CD14-positive monocyte (primary cell): ENCODE measurements around the gene ATOSA. TPM values are rescaled to one million over a fixed set of nuclear protein-coding genes. Genes with fewer than 3 reads are reported as not detected.
A peak's percentile ranks its signal among the peaks of the same experiment; 100 is the strongest.

Experiments
- DNase-seq, 3 donors: peaks; one replicate each; pipeline ENCODE4 v3.0.0-alpha.2; 2011 to 2022
- H2AFZ ChIP-seq: 2 replicates; pipeline ENCODE4 v1.6.0; 2012; ENCODE audit warnings: mild to moderate bottlenecking, low read depth, low read length, inconsistent platforms; ENCODE audit not compliant: insufficient read depth, poor library complexity, severe bottlenecking
- H3K27ac ChIP-seq, 2 donors: 1 replicate in 1 of 2; 2 replicates in 1 of 2; pipeline ENCODE4 v1.5.1; 2012 to 2013; ENCODE audit warnings: low read length in 2 of 2, control low read depth in 1 of 2, inconsistent platforms in 1 of 2, low read depth in 1 of 2, mild to moderate bottlenecking in 1 of 2
- H3K27me3 ChIP-seq, 2 donors: one replicate each; pipeline versions ENCODE4 v1.6.0 to v1.6.1; 2011 to 2013; ENCODE audit warnings: low read length in 2 of 2; ENCODE audit not compliant: control insufficient read depth in 2 of 2, insufficient read depth in 2 of 2
- H3K36me3 ChIP-seq, 2 donors: replicated peaks in 1 of 2; 1 replicate in 1 of 2; 2 replicates in 1 of 2; pipeline versions ENCODE4 v1.5.1 to v1.6.1; 2012 to 2013; ENCODE audit warnings: low read length in 2 of 2, control low read depth in 1 of 2, inconsistent platforms in 1 of 2, mild to moderate bottlenecking in 1 of 2; ENCODE audit not compliant: insufficient read depth in 2 of 2, control insufficient read depth in 1 of 2
- H3K4me1 ChIP-seq, 2 donors: 1 replicate in 1 of 2; 2 replicates in 1 of 2; pipeline versions ENCODE4 v1.5.1 to v1.6.1; 2012 to 2013; ENCODE audit warnings: low read length in 2 of 2, control low read depth in 1 of 2, inconsistent platforms in 1 of 2, mild to moderate bottlenecking in 1 of 2, moderate library complexity in 1 of 2; ENCODE audit not compliant: insufficient read depth in 2 of 2, control insufficient read depth in 1 of 2
- H3K4me2 ChIP-seq: replicated peaks from 2 replicates; pipeline ENCODE3; 2012; ENCODE audit warnings: low read length, moderate library complexity, mild to moderate bottlenecking; ENCODE audit not compliant: poor library complexity, severe bottlenecking; ENCODE audit errors: extremely low read depth
- H3K4me3 ChIP-seq, 3 experiments: fragments of 200-600 bp in 1 of 3; sonication (generic) in 1 of 3; replicated peaks in 1 of 3; 1 replicate in 2 of 3; 2 replicates in 1 of 3; pipeline ENCODE4 v1.5.1; 2011 to 2013; ENCODE audit warnings: low read length in 3 of 3, mild to moderate bottlenecking in 3 of 3, control low read depth in 2 of 3, low read depth in 2 of 3, inconsistent platforms in 1 of 3, moderate library complexity in 1 of 3
- H3K79me2 ChIP-seq: 2 replicates; pipeline ENCODE4 v1.6.0; 2012; ENCODE audit warnings: mild to moderate bottlenecking, control low read depth, inconsistent platforms, low read length, moderate library complexity; ENCODE audit not compliant: insufficient read depth
- H3K9ac ChIP-seq: 2 replicates; pipeline ENCODE4 v1.6.0; 2017; ENCODE audit warnings: low read length, mild to moderate bottlenecking; ENCODE audit not compliant: insufficient read depth, poor library complexity, severe bottlenecking
- H3K9me3 ChIP-seq, 2 donors: replicated peaks in 1 of 2; 1 replicate in 1 of 2; 2 replicates in 1 of 2; pipeline versions ENCODE4 v1.5.1 to v1.6.1; 2012 to 2013; ENCODE audit warnings: low read length in 2 of 2, control low read depth in 1 of 2; ENCODE audit not compliant: control insufficient read depth in 1 of 2, insufficient read depth in 1 of 2
- H4K20me1 ChIP-seq: 2 replicates; pipeline ENCODE4 v1.6.0; 2012; ENCODE audit warnings: mild to moderate bottlenecking, low read length, control low read depth, moderate library complexity; ENCODE audit not compliant: insufficient read depth
- H3K27ac Mint-ChIP-seq, 7 donors: one replicate each; pipeline ENCODE4 v1.8.0; 2020; ENCODE audit warnings: mild to moderate bottlenecking in 7 of 7, mixed read lengths in 7 of 7, moderate library complexity in 6 of 7, inconsistent platforms in 2 of 7
- H3K27me3 Mint-ChIP-seq, 3 donors: one replicate each; pipeline ENCODE4 v1.8.0; 2021 to 2022; ENCODE audit warnings: low read depth in 3 of 3, mild to moderate bottlenecking in 3 of 3, mixed read lengths in 3 of 3, moderate library complexity in 3 of 3, inconsistent platforms in 1 of 3
- H3K36me3 Mint-ChIP-seq, 2 donors: one replicate each; pipeline ENCODE4 v1.8.0; 2020; ENCODE audit warnings: mixed read lengths in 2 of 2, inconsistent platforms in 1 of 2, mild to moderate bottlenecking in 1 of 2
- H3K4me1 Mint-ChIP-seq: one replicate; pipeline ENCODE4 v1.8.0; 2020; ENCODE audit warnings: mild to moderate bottlenecking, mixed read lengths
- H3K4me3 Mint-ChIP-seq, 2 donors: one replicate each; pipeline ENCODE4 v1.8.0; 2020; ENCODE audit warnings: mild to moderate bottlenecking in 2 of 2, mixed read lengths in 2 of 2, moderate library complexity in 1 of 2
- H3K9me3 Mint-ChIP-seq, 7 donors: one replicate each; pipeline ENCODE4 v1.8.0; 2020 to 2022; ENCODE audit warnings: mixed read lengths in 7 of 7, mild to moderate bottlenecking in 6 of 7, moderate library complexity in 6 of 7, inconsistent platforms in 2 of 7
- CTCF ChIP-seq: fragments of 200-600 bp; IDR thresholded peaks from one replicate; pipeline ENCODE4 v1.8.0; 2022; ENCODE audit warnings: antibody characterized with exemption, mild to moderate bottlenecking
- WGBS: methylation state at CpG from one replicate; pipeline ENCODE4 v1.1.5; 2013; ENCODE audit warnings: missing lambda C conversion rate; ENCODE audit not compliant: insufficient coverage; 5-methylcytosine and 5-hydroxymethylcytosine counted together
- intact Hi-C, 2 donors: fragments of 100-400 bp; cut with micrococcal nuclease; formaldehyde crosslinking; loops; one replicate each; pipeline versions ENCODE4 v1.15.0 to v1.15.1; 2023
- polyA plus RNA-seq, 3 donors: library from polyadenylated mRNA; depleted of rRNA in 1 of 3; unstranded in 2 of 3; stranded (reverse) in 1 of 3; fragments of 300-500 nt in 2 of 3; fragments of >200 nt in 1 of 3; fragmentation: Illumina TruSeq in 2 of 3; gene quantifications; 1 replicate in 2 of 3; 2 replicates in 1 of 3; pipeline ENCODE4 v1.2.3, GENCODE V29; 2012 to 2021

Gene ATOSA
- polyA plus RNA-seq, 3 donors, result 2.1 to 15.9 (median 3.5) TPM

- H3K9me3 Mint-ChIP-seq, result no peaks in the 10 kb centered on the region
- peaks cover 5 to 43% of the 10 kb centered on the region in 2 donors for H3K36me3 ChIP-seq
- intact Hi-C loops, result no loop called here
These were observed 29.5 kb downstream of the ATOSA start for GRCh38 chr15:52649686-52650085.

DNA sequence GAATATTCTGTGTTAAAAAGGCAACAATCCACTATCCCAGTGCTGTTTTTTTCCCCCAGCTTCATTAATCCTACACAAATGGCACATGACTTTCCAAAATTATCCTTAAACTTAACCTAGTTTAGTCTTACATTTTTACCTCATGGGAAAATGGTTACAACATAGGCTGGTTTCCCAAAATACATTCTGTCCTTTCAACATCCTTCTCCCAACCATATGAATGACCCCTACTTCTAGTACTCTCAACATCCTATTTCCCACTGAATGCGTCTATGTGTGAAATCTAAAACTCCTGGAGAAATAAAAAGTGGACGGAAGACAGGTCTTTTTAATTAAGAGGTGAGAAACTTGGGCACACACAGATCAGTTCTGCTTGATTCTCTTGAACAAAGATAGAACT is 33.3 kb downstream of the ATOSA start:
- no peak overlapping the region for H3K4me3 ChIP-seq
- H3K79me2 ChIP-seq, result no peaks in the 10 kb centered on the region
- H3K9me3 Mint-ChIP-seq, result no peaks in the 10 kb centered on the region
- H3K36me3 ChIP-seq, result peaks cover 0 to 26% of the 10 kb centered on the region in 2 donors
- H3K4me1 Mint-ChIP-seq, result no peaks in the 10 kb centered on the region
- no peak overlapping the region for H2AFZ ChIP-seq
- H3K4me1 ChIP-seq, result no peaks in the 10 kb centered on the region
- H3K27ac Mint-ChIP-seq, result peak overlapping the region in 2 of 7 donors; percentile 0 to 28
- intact Hi-C loops, result no loop called here
- H3K4me3 Mint-ChIP-seq, result no peak overlapping the region
- no peak overlapping the region for H3K27ac ChIP-seq
- no peak overlapping the region for H3K9ac ChIP-seq
- DNase-seq, result no peak
- no peaks in the 10 kb centered on the region for H4K20me1 ChIP-seq
- WGBS, result no CpG with 5 or more reads among the region's 2 CpGs
- H3K27me3 ChIP-seq, result no peaks in the 10 kb centered on the region
- TF ChIP-seq CTCF, result no peak
- no peaks in the 10 kb centered on the region for H3K27me3 Mint-ChIP-seq
- H3K4me2 ChIP-seq, result no peak overlapping the region
- H3K9me3 ChIP-seq, result no peaks in the 10 kb centered on the region
- peaks cover 24% of the 10 kb centered on the region in 2 donors for H3K36me3 Mint-ChIP-seq

More at GRCh38 chr15:52649686-52650085, 29.5 kb downstream of the ATOSA start:
- no peaks in the 10 kb centered on the region for H3K27me3 Mint-ChIP-seq
- H3K27ac Mint-ChIP-seq, result no peak overlapping the region
- no peaks in the 10 kb centered on the region for H4K20me1 ChIP-seq
- H3K36me3 Mint-ChIP-seq, result peaks cover 30 to 33% of the 10 kb centered on the region in 2 donors
- H3K4me1 Mint-ChIP-seq, result peaks cover 3% of the 10 kb centered on the region
- H3K4me2 ChIP-seq, result no peak overlapping the region
- H3K27ac ChIP-seq, result no peak overlapping the region
- no peak overlapping the region for H2AFZ ChIP-seq
- H3K9me3 ChIP-seq, result no peaks in the 10 kb centered on the region
- no peak for TF ChIP-seq CTCF
- no peak overlapping the region for H3K9ac ChIP-seq
- no peaks in the 10 kb centered on the region for H3K4me1 ChIP-seq
- no peaks in the 10 kb centered on the region for H3K27me3 ChIP-seq
- no peak overlapping the region for H3K4me3 Mint-ChIP-seq
- no peak overlapping the region for H3K4me3 ChIP-seq
- no peak for DNase-seq
- H3K79me2 ChIP-seq, result no peaks in the 10 kb centered on the region
